ENCODE results near the gene PHOSPHO2.

DNA sequence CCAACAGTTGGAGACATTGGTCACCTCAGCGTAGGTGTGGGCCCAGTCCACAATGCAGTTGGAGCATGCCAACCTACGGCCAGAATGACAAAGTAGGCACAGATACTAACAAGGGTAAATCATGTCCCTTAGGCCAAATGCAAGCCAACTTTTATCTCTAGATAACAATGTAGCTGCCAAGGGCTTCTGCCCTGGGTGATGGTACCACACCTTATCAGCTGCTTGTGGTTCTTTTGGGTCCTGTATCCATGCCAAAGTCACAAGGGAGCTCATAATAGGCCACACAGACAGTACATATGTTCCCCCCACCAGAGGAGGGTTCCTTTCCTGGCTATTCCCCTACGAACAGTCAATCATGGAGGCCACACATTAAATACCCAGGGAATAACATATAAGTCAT, 19.1 kb downstream of the PHOSPHO2 start:
- TF ChIP-seq KDM1A (IDR thresholded peaks at IDR 0.05; ENCODE audit: borderline replicate concordance) = no peak
- no peak for TF ChIP-seq POLR2A (IDR thresholded peaks at IDR 0.05; ENCODE audit: low read depth, low read length)
- TF ChIP-seq SPI1 (IDR thresholded peaks at IDR 0.05; ENCODE audit: borderline replicate concordance, insufficient read depth, low read depth, low read length) = no peak
- TF ChIP-seq JUNB (IDR thresholded peaks at IDR 0.05) = no peak
- TF ChIP-seq, protein P1, sequence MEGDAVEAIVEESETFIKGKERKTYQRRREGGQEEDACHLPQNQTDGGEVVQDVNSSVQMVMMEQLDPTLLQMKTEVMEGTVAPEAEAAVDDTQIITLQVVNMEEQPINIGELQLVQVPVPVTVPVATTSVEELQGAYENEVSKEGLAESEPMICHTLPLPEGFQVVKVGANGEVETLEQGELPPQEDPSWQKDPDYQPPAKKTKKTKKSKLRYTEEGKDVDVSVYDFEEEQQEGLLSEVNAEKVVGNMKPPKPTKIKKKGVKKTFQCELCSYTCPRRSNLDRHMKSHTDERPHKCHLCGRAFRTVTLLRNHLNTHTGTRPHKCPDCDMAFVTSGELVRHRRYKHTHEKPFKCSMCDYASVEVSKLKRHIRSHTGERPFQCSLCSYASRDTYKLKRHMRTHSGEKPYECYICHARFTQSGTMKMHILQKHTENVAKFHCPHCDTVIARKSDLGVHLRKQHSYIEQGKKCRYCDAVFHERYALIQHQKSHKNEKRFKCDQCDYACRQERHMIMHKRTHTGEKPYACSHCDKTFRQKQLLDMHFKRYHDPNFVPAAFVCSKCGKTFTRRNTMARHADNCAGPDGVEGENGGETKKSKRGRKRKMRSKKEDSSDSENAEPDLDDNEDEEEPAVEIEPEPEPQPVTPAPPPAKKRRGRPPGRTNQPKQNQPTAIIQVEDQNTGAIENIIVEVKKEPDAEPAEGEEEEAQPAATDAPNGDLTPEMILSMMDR (IDR thresholded peaks at IDR 0.05 in 2 of 3, conservative IDR thresholded peaks at IDR 0.05 in 1 of 3; ENCODE audit: control insufficient read depth in 2 of 3, extremely low read depth in 1 of 3, insufficient read depth in 1 of 3, low read depth in 3 of 3, low read length in 3 of 3) = no peak
- TF ChIP-seq EZH2 (IDR thresholded peaks at IDR 0.05; ENCODE audit: borderline replicate concordance, control insufficient read depth, low read depth, low read length) = no peak
- TF ChIP-seq ZNF24 (IDR thresholded peaks at IDR 0.05) = no peak
- TF ChIP-seq ETV6 (conservative IDR thresholded peaks at IDR 0.05 in 1 of 2, IDR thresholded peaks at IDR 0.05 in 1 of 2; ENCODE audit: borderline replicate concordance in 1 of 2, low read depth in 1 of 2) = no peak
- TF ChIP-seq MEF2A (IDR thresholded peaks at IDR 0.05; ENCODE audit: insufficient read depth, low read depth, low read length) = no peak
- no peak for TF ChIP-seq BRCA1 (IDR thresholded peaks at IDR 0.05; ENCODE audit: low read depth, low read length)
- TF ChIP-seq NR2C1 (IDR thresholded peaks at IDR 0.05) = no peak
- no peak for TF ChIP-seq TBL1XR1 (IDR thresholded peaks at IDR 0.05; ENCODE audit: low read depth, low read length)
- TF ChIP-seq, protein P2, sequence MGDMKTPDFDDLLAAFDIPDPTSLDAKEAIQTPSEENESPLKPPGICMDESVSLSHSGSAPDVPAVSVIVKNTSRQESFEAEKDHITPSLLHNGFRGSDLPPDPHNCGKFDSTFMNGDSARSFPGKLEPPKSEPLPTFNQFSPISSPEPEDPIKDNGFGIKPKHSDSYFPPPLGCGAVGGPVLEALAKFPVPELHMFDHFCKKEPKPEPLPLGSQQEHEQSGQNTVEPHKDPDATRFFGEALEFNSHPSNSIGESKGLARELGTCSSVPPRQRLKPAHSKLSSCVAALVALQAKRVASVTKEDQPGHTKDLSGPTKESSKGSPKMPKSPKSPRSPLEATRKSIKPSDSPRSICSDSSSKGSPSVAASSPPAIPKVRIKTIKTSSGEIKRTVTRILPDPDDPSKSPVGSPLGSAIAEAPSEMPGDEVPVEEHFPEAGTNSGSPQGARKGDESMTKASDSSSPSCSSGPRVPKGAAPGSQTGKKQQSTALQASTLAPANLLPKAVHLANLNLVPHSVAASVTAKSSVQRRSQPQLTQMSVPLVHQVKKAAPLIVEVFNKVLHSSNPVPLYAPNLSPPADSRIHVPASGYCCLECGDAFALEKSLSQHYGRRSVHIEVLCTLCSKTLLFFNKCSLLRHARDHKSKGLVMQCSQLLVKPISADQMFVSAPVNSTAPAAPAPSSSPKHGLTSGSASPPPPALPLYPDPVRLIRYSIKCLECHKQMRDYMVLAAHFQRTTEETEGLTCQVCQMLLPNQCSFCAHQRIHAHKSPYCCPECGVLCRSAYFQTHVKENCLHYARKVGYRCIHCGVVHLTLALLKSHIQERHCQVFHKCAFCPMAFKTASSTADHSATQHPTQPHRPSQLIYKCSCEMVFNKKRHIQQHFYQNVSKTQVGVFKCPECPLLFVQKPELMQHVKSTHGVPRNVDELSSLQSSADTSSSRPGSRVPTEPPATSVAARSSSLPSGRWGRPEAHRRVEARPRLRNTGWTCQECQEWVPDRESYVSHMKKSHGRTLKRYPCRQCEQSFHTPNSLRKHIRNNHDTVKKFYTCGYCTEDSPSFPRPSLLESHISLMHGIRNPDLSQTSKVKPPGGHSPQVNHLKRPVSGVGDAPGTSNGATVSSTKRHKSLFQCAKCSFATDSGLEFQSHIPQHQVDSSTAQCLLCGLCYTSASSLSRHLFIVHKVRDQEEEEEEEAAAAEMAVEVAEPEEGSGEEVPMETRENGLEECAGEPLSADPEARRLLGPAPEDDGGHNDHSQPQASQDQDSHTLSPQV (IDR thresholded peaks at IDR 0.05) = no peak
- TF ChIP-seq BHLHE40 (IDR thresholded peaks at IDR 0.05; ENCODE audit: borderline replicate concordance in 1 of 2, low read depth in 2 of 2, low read length in 1 of 2) = no peak
